ENCODE data around the gene EXOC5.
"Not testable (repeated sequence)": the region's sequence is repeated elsewhere in the genome, so short reads cannot be mapped to it uniquely, and the experiment has no call there.

Gene EXOC5

DNA sequence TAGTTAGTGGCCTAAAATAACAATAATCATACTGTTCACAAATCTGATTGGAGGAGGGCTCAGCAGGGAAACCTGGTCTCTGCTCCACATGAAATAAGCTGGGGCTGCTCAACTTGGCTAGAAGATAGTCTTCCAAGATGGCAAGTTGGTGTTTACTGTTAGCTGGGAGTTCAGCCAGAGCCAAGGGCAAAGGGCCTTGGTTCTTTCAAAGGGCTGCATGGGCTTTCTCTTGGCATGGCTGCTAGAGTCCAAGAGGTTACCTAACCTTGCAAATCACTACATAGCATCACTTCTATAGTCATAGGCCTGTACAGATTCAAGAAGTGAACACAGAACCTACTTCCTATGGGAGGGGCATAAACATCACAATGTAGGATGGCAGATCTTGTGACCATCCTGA is 7.1 kb downstream of the EXOC5 start:
- no peak for DNase-seq (ENCODE audit: extremely low read depth in 1 of 2, low read depth in 1 of 2)

DNA sequence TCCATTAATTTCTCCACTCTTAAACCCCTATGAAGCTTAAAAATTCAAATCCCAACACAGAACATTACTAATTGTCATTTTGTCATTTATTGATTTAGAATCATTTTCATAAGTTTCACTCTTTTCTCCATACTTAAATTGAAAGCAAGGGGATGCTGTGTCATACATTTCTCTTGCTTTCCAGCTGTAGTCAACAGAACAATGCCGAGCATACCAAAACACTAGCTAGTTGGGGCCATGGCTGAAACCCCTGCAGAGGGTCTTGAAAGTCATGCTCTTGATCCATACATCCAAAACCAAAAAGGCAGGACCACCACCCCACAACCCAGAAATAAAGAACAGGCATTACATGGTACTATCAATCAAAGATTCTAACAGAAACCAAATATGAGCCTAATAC is 9.0 kb downstream of the EXOC5 start:
- no peak for DNase-seq (ENCODE audit: extremely low read depth in 1 of 2, low read depth in 1 of 2)

DNA sequence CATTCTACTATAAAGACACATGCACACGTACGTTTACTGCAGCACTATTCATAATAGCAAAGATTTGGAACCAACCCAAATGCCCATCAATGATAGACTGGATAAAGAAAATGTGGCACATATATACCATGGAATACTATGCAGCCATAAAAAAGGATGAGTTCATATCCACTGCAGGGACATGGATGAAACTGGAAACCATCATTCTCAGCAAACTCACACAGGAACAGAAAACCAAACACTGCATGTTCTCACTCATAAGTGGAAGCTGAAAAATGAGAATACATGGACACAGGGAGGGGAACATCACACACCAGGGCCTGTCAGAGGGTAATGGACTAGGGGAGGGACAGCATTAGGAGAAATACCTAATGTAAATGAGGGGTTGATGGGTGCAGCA is 10.5 kb downstream of the EXOC5 start:
- not testable (repeated sequence) for DNase-seq (ENCODE audit: extremely low read depth in 1 of 2, low read depth in 1 of 2)

DNA sequence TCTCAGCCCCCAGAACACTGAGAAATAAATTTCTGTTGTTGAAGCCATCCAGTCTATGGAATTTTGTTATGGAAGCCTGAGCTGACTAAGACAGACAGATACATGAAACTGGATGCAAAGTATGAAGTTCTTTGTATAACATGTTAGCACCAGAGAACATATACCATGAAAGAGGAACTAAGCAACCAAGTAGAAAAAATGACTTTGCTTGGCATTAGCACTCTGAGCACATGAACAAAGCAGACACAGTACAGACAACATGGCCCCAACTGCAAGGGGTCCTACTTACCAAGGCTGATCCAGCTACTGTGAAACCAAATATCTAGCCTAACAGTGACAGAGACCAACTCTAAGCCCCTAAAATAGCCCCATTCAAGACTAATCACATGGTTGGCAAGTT is 13.8 kb downstream of the EXOC5 start:
- DNase-seq (ENCODE audit: extremely low read depth in 1 of 2, low read depth in 1 of 2), result no peak

DNA sequence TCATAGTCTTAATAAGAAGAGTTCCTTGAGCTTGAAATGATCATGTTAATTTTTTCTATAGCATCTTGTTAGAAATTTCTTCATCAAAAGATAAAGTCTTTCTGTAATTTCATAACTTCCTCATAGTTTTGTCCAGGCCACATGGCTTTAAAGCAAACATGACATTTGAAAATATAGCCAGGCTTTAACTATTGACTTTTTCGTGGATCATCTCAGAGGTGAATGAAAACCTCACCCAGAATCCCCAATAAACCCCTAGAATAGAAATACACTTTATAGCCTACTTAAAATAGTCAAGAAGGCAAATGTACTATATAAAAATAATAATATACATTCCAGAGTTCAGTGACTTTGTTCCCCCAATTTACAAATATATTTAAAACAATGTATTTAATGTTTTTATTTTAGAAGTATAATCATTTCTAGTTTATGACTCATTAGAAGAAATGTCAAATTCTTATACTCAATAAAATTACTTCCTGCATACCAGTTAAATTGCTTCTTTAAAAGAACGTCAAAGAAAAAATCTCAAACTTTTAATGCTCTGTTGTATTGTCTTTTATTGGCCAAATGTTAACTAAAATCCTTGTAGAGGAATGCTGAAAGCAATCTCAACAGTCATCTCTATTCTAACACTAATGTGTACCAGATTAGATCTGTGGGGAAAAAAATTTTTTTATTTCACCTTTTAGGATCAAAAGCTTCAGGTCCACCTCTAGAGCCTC is 21.6 kb downstream of the EXOC5 start:
- DNase-seq (ENCODE audit: extremely low read depth in 1 of 2, low read depth in 1 of 2), result no peak

DNA sequence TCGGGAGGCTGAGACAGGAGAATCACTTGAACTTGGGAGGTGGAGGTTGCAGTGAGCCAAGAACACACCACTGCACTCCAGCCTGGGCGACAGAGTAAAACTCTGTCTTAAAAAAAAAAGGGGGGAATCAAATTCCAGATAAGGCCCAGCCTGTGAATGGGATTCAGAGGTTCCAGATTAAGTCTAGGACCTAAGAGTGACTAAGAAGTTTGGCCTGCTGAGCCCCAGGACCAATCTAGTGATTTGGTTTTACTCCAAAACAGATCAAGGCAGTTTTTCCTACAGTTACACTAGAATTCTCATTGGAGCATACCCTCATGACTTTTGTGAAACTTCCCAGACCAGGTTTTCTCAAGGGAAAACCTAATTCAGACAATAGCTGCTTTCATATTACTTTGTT is 22.8 kb downstream of the EXOC5 start:
- DNase-seq (ENCODE audit: extremely low read depth in 1 of 2, low read depth in 1 of 2), result no peak

DNA sequence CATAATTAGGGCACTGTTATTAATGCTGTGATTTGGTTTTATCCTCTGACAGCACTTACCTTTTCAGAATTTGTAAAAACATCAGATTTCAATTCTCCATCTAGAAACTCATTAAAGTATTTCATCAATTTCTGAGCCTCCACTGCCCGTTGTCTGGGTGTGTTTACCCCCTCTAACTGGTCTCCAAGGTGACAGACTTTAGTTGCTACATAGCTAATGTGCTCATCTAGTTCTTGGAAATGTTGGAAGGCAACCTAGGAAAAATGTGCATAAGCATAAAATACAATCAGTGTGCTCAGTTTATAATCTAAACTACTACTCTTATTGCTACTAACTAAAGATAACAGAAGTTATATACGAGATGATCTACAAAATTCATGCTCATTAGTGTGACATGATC is 24.6 kb downstream of the EXOC5 start:
- DNase-seq (ENCODE audit: extremely low read depth in 1 of 2, low read depth in 1 of 2), result no peak

DNA sequence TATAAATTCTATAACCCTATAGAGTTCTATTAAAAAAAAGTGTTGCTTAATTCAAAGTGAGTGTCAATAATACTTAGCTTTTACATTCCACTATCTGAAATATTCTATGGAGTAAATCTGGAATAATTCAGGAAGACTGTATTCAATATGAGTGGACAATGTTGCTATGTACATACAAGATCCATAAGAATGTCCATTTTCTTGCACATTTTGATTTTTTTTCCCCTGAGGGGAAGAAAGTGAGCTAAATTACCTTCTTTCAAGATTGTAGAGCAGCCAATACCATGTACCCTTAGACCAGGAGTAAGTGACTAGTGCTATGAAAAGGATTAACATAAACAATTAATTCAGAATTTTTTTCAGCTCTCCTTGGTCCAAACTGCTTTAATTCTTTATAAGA is 25.4 kb downstream of the EXOC5 start:
- DNase-seq (ENCODE audit: extremely low read depth in 1 of 2, low read depth in 1 of 2), result no peak

DNA sequence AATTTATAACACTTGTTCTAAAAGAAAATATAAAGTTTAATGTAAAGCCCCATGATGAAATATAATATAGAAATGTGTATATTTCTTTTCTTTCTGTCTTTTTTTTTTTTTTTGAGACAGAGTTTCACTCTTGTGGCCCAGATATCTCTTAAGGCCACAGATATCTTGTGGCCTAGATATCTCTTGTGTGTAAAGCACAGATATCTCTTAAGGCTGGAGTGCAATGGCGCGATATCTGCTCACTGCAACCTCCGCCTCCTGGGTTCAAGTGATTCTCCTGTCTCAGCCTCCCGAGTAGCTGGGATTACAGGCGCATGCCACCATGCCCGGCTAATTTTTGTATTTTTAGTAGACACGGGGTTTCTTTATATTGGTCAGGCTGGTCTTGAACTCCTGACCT is 28.6 kb downstream of the EXOC5 start:
- not testable (repeated sequence) for DNase-seq (ENCODE audit: extremely low read depth in 1 of 2, low read depth in 1 of 2)

DNA sequence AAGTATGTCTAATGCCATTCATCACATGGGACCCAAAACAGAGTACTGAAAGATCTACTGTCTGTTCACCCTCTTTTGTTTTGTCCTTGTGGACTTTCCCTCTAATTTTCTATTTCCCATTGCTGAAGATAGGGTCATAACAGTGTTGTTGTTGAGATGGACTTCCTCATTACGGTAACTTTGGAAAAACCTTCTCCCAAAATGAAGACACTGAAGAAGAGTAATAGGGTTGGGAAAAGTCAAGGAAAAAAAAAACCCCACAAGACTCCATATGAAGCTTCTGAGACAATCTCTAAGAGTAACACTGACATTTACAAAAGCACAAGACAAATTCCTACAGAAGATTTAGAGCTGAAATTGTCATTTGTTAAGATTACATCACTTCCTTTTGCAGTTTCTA is 36.7 kb downstream of the EXOC5 start:
- no peak for DNase-seq (ENCODE audit: extremely low read depth in 1 of 2, low read depth in 1 of 2)

DNA sequence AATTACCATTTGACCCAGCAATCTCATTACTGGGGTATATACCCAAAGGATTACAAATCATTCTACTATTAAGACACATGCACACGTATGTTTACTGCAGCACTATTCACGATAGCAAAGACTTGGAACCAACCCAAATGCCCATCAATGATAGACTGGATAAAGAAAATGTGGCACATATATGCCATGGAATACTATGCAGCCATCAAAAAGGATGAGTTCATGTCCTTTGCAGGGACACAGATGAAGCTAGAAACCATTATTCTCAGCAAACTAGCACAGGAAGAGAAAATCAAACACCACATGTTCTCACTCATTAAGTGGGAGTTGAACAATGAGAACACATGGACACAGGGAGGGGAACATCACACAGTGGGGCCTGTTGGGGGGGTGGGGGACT is 40.4 kb downstream of the EXOC5 start:
- DNase-seq (ENCODE audit: extremely low read depth in 1 of 2, low read depth in 1 of 2), result not testable (repeated sequence)

DNA sequence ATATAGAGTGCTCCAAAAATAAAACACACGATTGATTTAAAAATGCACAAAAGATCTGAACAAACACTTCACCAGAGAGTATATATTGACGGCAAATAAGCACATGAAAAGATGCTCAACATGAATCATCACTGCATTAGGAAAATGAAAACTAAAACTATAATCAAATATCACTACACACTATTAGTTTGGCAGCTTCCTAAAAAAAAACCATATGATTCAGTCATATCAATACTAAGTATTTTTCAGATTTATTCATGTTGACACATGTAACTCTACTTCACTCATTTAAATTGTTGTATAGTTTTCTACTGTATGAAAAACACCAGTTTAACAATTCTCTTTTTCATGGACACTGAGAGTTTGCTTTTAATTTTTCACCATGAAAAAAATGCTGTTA is 41.6 kb downstream of the EXOC5 start:
- no peak for DNase-seq (ENCODE audit: extremely low read depth in 1 of 2, low read depth in 1 of 2)

DNA sequence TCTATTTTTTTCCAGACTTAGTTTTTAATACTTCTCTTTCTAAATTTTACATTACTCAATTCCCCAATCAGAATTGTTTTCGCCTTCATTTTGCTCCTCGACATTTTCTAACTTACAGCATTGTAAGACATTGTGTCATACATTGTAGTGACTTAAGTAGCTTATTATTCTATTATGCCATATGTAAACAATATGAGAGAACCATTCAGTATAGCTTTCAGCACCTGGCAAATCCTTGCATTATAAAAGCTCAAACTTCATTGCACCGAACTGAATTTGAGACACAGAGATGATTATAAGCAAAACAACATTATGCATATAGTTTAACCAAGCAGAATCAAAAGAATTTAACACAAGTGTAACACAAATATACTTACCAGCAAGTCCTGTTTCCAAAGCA is 46.8 kb downstream of the EXOC5 start:
- DNase-seq (ENCODE audit: extremely low read depth in 1 of 2, low read depth in 1 of 2), result no peak

DNA sequence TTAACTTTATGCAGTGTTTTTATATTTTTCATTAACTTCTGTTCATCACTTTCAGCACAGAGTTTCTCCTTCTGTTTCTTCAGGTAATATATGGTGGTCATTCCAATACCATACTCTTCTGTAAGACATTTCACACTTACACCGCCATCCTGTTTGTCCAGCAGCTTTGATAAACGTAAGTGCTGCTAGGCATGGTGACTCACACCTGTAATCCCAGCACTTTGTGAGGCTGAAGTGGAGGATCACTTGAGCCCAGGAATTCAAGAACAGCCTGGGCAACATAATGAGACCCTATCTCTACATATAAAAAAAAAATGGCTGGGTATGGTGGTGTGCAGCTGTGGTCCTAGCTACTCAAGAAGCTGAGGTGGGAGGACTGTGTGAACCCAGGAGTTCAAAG is 55.8 kb downstream of the EXOC5 start:
- DNase-seq (ENCODE audit: extremely low read depth in 1 of 2, low read depth in 1 of 2), result no peak

DNA sequence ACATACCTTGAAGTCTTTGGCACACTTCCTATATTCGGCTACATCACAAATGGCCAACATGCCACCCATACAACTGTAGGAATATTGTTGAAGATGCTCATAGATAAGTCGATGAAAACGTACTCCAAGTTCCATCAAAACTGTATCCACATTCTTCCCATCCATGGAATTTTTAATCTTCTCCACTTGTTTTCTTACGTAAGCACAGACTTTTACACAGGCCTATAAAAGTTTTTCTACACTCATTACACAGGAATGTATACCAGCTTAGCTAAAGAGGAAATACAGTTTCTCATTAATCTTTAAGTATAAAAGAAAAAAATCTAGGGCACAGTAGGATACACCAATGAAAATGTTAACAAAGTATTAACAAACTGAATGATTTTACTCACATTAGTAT is 59.1 kb downstream of the EXOC5 start:
- DNase-seq (ENCODE audit: extremely low read depth in 1 of 2, low read depth in 1 of 2), result no peak

DNA sequence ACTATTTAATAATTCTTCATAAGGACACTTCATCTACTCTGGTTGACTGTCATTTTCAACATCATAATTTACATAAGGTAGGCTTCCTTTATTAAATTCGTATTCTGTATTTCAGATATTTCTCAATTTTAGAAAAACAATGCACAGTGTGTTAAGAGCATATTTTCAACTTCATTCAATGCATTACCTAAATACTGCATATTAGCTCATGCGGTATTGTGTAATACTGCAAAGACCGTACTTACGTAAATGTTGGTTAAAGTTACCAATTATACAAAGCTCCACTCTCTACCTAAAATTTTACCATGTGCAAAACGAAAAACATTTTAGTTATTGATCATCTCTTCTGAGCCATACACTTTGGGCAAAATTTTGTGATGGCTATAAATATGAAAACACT is 62.8 kb downstream of the EXOC5 start:
- DNase-seq (ENCODE audit: extremely low read depth in 1 of 2, low read depth in 1 of 2), result no peak

DNA sequence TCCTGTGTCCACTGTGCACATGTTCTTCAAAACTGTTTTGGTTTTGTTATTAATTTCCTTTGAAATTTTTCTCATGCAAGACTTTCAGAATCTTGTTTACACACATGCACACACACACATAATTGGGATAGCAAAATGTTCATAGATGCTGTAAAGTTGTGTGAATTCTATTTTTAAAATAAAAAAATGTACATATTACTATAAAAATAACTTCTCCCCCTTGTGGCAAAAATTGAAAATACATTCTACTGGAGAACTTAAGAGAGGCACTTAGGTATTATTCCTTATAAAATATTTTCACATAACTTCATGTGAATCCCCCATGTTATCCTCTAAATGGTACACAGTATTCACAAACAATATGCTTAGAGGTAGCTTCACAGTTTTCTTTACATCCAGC is 66.0 kb downstream of the EXOC5 start:
- DNase-seq (ENCODE audit: extremely low read depth in 1 of 2, low read depth in 1 of 2), result not testable (repeated sequence)

DNA sequence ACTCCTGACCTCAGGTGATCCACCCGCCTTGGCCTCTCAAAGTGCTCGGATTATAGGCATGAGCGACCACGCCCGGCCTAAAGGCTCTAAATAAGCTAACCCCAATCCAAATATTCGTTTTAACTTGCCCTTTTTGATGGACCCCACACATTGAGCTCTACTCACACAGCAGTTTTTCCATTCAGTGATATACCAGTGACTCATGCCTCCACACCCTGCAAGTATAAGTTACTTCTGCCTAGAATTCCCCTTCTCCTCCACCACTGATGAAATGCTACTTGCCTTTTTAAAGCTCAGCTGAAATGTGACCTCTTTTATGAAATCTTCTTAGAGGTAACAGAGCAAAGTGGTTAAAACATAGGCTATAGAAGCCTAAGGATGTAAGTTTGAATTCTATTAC is 68.8 kb downstream of the EXOC5 start:
- DNase-seq (ENCODE audit: extremely low read depth in 1 of 2, low read depth in 1 of 2), result no peak

DNA sequence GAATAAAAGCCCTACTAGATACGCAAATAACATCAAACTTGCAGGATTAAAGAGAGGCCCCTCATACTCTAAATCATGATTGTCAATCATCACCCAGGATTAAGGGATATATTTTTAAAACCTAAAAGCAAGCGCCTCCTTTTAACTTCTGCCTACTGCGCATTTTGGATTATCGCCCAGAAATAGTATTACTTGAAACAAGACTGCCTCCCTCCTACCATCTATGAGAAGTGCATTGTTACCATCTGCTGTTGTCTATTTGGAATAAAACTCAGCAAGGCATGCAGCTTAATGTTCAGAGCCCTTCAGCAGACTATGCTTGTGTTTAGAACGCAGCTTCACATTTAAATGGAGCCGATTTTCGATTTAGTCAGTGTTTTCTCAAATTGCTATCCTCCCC is 79.6 kb downstream of the EXOC5 start:
- no peak for DNase-seq (ENCODE audit: extremely low read depth in 1 of 2, low read depth in 1 of 2)

DNA sequence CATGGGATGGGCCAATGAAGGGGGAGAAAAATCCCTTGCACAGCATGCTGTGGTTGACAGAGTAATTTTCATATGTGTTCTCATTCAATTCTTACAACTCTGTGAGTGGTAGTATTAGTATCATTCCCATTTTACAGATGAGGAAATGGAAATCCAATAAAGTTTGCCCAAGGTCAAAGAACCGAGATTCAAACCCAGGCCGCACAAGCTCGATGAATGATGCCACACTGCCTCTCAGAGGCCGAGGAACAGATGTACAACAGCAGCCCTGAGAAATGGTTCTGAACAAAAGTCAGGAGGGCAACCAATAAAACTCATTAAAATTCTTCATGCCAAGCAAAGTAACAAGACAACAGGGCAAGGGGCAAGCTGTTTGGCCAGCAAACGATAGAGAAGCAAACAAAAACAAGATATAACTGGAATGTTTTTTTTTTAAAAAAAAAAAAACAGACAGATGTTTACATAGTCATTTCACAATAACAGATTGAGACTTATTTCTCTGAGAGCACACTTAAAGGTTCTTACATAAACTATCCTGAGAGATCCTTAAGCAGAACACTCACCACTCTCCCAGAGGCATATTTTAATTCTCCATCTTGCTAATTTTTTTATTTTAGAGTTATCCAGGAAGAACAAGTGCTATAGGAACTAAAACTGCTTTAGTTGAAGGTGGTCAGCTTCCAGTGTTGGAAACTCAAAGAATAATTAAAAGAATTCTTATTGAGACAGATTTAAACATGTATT is 85.8 kb downstream of the EXOC5 start:
- no peak for DNase-seq (ENCODE audit: extremely low read depth in 1 of 2, low read depth in 1 of 2)

DNA sequence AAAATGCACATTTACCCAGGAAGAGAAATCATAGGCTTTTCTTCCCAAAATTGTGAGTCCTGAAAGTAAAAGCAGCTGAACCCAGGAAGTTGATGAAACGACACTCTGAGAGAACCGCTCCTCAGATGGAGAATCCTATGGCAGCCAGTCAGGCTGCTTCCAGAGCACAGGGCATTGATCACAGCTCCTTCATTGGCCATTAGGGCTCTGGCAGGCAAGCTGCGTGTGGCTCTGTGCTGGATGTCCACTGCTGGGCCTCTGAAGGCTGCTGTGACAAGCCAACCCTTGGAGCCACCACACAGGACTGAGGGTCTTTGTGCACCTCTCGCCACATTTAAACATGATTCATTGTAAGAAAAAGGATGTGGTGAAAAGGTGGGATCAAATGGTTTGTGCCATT is 89.4 kb downstream of the EXOC5 start:
- no peak for DNase-seq (ENCODE audit: extremely low read depth in 1 of 2, low read depth in 1 of 2)

DNA sequence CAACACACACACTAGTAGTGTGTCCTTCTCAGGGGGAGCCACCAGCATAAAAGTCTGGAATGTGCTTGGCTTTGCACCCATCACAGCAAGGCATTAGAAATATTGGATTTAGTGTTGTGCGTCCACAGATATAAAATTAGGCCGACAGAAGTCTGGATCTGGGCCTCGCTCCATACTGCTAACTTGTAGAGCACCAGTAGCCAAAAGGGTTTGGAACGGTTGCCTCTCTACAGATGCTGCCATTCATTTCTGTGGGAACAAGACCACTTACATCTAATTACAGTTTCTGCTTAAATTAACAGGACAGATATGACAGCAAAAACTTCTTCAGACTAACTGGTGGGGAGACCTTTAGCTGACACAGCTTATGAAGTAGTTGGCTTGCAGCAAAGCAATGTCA is 94.2 kb downstream of the EXOC5 start:
- DNase-seq (ENCODE audit: extremely low read depth in 1 of 2, low read depth in 1 of 2), result no peak

DNA sequence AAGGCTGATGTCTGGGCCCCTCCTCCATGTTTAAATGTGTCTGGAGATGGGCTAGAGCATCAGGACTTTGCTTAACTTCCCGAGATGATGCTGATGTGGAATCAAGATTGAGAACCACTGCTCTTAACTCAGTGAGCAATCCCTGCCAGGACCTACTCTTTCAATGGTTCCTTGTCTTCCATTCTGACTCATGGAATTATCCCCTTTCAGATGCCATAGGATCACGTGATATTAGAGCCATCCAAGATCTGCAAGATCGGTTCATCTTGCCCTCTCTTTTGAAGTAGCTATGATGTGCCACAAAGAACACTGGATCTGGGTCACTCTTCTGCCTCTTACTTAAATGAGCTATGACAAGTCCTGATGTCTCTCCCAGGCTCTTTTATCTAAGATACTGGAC is 96.8 kb downstream of the EXOC5 start:
- DNase-seq (ENCODE audit: extremely low read depth in 1 of 2, low read depth in 1 of 2), result no peak
